ENCODE measurements around the gene TAS1R2.
A peak's percentile ranks its signal among the peaks of the same experiment; 100 is the strongest.

The TAS1R2 gene

DNA sequence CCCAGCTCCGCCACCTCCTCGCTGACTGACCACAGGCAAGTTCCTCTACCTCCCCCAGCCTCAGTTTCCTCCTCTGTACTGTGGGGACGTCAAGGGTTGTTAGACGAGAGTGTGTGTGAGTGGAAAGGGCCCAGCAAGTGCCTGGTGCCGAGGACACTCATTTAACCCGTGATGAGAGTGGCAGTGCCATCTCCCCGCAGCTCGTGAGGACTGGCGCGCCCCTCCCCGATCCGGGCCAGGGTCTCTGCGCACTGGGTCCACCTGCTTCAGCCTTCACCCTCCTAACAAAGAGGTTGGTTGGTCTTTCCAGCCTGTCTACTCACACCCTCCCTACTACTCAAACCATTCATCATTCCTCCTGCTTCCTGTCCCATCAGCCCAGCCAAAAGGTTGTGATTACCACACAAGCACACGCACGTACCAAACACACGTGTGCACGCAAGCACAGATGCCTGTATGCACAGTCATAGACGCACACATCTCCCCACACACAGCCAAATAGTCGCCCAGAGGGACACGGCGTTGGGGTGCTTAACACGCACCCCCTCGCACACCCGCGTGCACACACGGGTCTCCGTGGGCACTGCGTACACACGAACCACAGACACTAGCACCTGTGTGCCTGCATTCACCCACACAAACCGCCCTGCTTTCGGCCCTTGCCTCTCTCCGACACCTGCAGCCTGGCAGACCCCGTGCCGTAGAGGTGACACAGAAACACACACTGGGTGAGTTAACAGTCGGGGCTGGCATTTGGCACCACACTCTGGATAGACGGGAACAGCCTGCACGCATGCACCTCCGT, 39.3 kb downstream of the TAS1R2 start:
- DNase-seq (ENCODE audit: low read depth) = no peak

DNA sequence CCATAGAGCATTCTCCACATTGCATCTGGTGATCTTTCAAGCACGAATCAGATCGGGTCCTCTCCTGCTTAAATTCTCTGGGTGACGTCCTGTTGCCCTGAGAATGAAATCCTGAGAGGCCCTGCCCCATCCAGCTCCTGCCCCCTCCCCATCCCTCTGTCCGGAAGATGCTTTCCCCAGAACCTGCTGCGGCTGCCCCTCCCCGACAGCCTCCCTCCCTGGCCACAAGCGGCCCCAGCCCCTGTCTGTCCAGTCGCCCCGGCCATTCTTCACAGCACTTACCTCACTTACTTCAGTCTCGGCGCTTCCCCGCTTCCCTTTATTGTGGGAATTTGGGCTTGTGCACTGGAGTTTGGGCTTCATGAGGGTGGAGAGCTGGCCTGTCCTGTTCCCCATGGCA, 40.3 kb downstream of the TAS1R2 start:
- DNase-seq (ENCODE audit: low read depth) = no peak

DNA sequence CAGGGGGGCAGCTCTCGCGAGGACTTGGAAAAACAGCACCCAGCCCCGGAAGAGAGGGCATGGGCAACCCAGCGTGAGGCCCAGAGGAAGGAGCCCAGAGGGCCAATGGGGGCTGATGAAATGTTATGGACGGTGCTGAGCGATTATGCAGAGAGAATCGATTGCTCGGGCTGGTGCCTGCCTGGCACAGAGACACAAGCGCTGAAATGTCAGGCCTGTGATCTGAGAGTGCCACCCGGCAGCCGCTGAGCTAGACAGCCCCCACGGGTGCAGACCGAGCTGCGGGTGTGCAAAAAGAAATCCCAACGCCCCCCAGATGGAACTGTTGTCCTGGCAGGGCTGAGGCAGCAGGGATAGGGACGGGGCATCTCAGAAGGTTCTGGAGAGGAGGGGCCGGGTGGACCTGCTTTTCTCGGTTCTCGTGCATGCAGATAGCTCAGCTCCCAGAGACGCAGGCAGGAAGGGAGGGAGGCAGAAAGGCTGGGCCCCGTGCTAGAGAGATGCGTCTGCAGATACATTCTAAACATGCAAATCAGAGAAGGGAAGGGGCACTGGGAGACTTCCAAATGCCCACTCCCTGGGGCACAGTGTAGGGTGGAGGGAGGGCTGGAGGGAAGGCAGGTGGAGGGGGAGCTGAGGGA, 41.5 kb downstream of the TAS1R2 start:
- no peak for DNase-seq (ENCODE audit: low read depth)

DNA sequence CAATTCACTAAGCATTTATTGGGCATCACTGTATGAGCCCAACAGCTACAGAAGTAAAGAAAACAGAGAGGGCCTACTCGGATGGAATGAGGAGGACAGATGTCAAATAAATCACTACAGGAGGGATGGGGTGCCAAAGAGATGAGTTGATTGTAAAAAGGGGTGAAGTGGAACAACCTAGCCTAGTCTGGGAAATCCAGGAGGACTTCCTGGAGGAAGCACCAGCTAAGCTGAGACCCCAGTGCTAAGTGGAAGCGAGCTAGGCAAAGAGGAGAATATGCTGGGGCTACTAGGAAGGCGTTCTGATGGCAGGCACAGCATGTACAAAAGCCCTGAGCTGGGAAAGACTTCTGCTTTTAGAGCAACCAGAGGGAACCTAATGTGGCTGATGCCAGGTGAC, 42.1 kb downstream of the TAS1R2 start:
- DNase-seq (ENCODE audit: low read depth) = no peak

DNA sequence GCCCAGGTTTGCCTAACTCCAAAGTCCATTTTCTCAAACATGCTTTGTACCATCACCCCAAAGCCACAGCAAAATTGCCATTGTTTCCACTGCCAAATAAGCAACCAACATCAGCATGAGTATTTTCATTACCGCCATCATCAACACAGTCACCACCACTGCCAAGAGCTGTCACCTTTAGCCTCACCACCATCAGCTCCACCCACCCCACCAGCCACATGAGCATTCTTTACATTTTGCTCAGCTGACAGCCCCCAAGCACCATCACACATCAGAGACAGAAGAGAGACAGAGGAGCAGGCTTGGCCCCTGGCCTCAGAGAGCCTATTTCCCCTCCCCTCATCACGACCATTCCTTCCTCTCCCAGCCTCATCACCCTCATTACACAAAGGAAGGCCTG, 42.7 kb downstream of the TAS1R2 start:
- no peak for DNase-seq (ENCODE audit: low read depth)

DNA sequence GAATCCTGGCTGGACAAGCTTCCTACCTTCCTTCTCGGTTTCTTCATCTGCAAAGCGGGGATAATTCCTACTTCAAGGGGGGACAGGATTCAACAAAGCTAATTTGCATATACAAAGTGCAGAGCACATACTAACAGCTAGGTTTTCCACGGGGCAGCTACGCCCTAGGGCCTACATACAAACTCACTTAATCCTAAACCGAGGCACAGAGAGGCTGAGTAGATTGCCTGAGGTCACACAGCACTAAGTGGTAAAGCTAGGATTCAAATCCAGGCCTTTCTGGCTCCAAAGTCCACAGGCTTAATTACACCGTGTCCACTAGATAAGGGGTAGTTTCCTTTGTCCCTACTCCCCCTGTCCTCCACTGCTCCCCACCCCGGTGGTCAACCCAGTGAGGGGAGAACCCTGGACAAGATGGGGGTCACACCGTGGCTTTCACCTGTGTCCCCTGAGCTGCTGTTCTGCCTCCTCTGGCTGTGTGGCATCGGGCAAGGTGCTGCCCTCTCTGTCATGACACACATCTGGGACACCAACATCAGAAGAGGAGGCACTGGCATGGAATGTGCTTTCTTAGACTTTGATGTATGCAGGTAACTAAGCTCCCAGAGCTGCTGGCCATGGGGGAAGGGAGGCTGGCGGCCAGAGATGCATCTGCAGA, 44.5 kb downstream of the TAS1R2 start:
- no peak for DNase-seq (ENCODE audit: low read depth)

DNA sequence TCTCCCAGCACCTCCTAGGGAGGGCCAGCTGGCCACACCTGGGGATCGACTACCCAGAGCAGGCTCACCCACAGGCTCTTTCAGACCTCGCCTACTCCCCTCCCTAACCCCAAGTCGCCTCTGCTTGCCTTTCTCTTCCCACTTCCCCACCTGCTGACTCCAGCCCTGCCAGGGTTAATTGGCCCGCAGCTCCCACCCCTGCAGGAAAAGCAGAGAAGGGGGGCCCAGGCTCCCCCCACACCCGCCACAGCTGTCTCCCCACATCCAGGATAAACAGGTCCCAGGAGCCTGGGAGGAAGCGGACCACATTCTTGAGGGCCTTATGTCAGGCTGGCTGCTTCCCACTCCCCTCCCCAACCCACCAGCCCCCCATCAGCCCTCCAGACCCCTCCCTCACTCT, 45.0 kb downstream of the TAS1R2 start:
- no peak for DNase-seq (ENCODE audit: low read depth)

DNA sequence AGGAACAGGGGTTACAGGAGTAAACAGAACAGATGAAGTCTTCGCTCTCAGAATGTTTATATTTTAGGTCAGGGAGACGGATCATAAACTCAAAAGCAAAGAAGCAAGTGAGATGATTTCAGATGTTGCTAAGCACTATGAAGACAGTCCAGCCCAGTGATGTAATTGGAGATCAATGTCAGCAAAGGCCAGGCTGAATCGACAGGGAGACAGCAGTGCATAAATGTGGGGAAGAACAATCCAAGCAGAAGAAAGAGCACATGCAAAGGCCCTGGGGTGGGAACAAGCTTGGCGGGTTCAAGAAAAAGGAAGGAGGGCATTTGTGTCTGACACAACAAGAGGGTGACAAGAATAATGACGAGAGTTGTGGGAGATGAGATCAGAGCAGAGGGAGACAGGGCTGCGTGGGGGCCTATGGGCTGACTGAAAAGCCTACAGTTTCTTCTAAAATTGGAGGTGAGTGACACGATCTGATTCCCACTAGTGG, 47.0 kb downstream of the TAS1R2 start:
- DNase-seq (ENCODE audit: low read depth) = no peak

DNA sequence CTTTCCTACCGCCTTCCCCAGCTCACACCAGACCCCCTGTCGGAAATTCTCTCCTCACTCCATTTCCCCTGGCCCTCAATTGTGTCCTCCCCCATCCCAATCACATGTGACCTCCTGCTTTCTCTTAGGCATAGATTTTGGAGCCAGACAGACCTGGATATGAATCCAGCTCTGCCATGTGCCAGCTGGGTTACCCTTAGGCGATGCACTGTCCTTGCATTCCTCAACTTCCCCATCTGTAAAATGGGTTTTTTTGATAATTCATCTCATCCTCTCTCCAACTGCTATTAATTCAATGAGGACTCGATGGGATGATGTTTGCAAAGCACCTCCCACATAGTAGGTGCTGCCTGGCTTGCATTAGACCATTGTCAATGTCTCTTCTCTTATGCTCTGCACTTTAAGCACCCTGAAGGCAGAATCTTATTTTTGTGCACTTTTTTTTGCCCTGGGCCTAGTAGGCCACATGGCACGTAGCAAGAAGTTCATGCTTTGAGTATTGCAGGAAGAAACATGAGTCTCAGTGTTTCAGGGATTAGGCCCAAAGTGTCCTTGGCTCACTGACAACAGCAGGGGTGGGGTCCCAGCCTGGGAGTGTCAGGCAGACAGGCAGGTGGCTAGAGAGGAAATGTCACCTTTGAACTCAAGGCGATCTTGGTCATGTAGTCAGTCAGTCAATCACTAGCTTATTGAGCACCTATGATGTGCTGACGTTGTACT, 47.6 kb downstream of the TAS1R2 start:
- DNase-seq (ENCODE audit: low read depth) = no peak

DNA sequence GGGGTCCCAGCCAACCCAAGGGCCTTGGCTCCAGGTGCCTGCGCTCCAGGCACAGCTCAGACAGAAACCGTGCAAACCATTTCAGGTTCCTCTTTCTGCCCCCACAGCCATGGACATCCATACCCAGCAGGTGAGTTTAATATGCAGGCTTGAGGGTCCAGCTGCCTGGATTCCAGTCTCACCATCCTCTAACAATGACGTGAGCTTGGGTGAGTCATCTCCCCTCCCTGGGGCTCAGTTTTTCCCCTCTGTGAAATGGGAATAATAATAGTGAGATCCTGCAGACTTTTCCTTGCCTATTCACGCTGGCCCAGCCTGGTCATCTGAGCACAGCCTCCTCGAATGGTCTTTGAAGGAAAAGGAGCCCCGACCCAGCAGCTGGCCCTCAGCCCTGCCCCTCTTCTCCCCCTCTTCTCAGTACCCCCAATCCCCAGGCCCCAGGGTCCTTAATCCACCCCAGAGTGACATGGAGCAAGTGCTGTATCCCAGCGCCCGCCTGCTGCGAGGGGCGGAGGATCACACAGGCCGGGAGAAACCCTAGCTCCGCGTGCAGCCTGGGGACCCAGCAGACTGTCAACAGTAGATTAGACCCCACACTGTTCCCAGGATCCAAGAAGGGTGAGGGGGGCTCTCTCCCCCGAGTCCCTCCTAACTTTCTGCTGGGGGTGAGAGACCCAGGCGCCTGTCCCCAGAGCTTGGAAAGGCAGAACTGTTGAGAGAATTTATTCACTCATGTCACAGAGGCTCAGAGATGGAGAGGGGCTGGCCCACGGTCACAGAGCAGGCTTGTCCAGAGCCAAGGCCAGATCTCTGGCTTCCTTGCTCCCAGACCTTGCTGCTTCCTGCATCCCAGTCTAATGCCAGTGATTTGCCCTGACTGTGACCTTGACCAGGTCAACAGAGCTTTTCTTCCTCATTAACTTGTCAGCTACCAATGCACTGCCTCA, 49.2 kb downstream of the TAS1R2 start:
- no peak for DNase-seq (ENCODE audit: low read depth)

DNA sequence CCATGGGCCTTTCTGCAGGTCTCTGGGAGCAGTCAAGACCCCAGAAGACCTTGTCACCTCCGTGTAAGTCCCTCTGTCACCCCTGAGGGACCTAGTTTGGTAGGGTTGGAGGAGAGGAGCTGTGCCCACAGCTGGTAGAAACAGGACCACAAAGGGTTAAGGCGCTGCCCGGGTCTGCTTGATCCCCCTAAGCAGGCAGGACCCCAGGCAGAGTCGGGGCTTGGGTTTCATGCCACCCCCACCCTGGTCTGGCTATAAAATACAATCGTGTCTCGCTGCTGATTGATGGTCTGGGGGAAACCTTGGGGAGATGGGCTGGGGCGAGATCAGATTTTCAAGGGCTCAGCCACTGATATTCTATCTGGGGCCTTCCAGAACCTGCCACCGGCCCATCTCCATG, 50.9 kb downstream of the TAS1R2 start:
- no peak for DNase-seq (ENCODE audit: low read depth)

DNA sequence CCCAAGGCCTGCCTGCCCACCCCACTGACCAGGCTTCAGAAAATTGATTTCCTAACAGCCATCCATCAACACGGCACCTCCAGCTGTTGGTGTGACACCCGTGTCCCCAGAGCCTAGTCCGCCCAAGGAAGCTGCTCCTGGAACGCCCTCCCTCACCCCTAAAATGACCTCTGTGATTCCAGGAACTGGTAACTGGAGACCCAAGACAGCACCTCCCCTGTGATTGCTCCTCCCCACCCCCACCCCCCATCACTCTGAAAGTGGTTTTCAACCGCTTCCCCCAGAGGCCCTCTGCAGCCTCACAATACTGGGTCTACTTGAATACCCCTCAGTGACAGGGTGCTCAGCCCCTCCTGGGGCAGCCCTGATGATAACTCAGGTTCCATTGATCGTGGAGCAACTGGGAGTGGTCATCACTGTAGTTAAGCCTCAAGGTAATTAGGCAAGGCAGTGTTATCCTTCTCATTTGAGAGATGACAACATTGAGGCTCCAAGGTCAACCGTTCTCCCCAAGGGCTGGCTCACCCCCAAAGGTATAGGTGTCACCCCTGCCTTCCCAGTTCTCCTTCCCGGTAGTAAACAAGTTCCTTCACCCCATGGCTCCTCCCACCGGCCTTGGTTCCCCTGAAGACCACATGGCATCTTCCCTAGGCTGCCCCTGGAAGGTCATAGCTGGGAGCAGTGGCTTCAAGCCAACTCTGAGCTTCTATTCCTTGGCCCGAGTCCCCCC, 52.0 kb downstream of the TAS1R2 start:
- DNase-seq (ENCODE audit: low read depth) = no peak

DNA sequence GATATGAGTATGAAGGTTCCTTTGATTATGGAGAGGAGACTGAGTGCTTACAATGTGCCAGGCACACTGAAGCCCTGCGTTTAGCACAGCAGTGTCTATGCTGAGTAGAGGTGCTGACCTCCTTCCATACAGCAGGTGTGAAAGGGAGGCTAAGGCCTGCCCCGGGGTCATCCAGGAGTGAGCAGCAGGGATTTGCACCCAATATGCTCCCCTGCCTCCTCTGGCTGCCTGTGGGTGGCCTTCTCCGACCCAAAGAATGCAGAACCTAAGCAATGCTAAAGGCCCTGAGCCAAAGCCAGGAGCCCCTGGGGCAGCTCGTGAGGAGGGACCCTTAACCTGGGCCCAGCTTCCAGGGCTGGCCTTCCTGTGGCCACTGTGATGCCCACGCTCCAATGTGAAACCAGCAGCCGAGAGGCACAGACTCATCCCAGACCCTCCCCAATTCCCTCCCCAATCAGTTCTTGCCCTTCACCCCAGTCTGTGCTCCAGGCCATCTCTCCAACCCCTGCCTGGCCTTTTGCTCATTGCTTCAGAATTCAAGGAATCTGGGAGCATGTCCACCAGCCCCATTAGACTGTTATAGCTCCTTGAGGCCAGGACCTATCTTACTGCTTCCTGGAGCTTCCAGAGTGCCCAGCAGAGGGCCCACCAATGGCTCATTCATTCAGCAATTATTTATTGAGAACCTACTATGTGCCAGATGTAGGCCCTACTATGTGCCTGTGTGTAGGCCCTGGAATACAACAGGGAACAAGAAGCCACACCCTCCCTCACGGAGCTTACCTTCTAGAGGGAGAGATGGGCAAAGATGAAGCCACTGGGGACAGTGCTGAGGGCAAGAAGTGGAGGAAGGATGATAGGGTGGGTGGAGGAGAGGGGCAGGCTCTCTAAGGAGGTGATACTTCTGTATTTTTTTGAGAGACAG, 53.3 kb downstream of the TAS1R2 start:
- DNase-seq (ENCODE audit: low read depth) = peak; percentile 2

DNA sequence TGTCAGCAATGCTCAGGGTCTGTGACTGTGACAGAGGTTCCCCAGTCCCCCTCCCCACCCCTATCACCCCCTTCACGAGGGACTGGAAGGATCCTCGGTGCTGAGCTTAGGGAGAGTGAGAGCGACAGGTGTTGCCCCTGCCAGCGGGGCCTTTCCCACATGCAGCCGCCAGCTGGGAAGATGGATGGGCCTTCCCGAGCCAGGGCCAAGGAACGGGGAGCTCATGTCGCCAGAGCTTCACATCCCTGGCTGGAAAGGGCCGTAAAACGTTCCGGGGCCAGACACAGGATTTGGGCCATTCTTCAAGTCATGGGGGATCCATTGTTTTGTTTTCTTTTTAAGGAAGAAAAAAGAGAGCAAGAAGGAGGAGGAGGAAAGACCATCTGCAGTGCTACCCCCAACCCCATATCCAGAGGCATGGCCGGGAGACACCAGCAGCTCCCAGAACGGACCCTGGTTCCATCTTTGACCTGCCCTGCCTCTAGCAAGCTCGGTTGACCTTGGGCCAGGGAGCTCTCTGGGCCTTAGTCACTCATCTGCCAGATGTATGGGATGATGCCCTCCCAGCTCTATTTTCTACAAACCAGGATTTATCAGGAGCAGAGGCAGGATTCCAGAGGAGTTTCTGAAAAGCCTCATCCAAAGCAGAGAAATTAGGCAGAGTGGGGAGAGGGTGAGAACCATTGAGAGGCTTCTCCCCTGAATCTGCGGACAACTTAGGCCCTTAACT, 54.1 kb downstream of the TAS1R2 start:
- no peak for DNase-seq (ENCODE audit: low read depth)

DNA sequence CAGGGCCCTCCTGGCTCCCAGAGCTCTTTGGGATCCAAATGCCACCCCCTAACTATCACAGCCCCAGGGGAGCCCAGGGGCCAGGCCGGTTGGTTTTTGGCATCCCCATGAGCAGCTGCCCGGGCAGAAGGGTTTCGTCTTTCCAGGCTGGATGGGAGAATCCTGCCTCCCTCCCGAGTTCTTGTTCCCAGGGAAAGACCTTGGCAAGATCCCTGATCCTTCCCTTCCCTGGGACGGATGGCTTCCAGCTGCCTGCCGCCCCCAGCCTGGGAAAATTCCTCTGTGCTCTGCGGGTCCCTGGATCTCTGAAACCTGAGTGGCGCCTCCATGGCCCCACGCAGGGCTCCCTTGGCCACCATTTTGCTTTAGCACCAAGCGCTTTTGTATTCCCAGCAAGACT, 55.6 kb downstream of the TAS1R2 start:
- no peak for DNase-seq (ENCODE audit: low read depth)

DNA sequence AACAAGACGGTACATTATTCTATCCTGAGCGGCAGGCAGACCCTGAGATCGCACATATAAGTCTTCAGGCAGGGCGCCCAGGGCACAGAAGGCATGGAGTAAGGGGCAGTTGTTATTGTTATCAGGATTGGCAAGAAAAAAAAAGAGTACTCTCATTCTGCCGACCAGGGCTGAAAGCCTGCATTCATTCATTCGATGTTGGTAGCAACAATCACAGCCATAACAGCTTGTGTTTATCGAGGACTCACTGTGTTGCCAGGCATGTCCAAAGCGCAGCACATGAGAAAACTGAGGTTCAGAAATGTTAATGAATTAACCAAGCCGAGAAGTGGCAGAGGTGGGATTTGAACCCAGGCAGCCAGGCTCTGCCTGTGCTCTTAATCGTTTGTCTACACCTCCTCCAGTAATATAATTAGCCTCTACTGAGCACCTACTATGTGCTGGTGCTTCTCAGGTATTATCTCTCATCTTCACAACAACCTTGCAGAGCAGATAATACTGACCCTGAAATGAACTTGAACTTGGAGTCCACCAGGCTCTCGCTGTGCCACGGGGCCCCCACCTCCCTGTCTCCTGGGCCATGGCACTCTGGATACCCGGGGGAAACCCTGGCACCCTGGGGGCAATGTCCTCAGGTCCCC, 56.2 kb downstream of the TAS1R2 start:
- no peak for DNase-seq (ENCODE audit: low read depth)

DNA sequence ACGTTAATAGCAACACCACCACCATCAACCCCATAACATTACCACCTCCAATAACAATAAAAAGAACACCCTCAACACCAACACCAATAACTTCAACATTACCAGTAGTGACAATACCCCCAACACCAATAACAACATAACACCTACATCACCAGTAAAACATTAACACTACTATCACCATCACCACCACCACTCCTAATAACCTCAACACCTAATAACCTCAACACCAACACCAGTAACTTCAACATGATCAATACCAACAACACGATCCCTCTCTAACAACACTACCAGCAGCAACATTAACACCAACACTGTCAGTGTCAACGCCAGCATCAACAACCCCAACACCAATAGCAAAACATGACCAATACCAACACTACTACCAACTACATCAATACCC, 57.2 kb downstream of the TAS1R2 start:
- no peak for DNase-seq (ENCODE audit: low read depth)

DNA sequence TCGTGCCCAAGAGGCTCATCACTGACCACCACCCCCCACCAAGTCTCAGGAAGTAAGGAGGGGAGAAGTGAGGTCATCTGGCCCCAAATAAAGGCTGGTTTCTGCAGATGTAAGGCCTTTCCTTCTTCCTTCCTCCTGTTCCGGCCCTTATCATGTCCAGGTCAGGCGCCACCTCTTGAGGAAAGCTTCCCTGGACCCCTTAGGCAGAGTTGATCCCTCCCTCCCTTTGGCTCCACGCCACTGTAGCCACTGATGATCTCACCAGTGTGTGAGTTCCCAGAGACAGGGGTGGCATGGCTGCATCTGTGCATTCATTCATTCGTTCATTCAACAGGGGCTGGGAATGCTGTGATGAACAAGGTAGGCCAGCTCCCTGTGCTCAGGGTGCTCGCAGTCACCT, 59.2 kb downstream of the TAS1R2 start:
- DNase-seq (ENCODE audit: low read depth) = no peak
